Stomach (tissue), 9 donors: Measurements from ENCODE around the gene KPNA1. TPM values are rescaled to one million over a fixed set of nuclear protein-coding genes. Genes with fewer than 3 reads are reported as not detected.

Experiments
- DNase-seq, 2 donors: peaks; one replicate each; pipeline versions ENCODE4 v3.0.0 to v3.0.0-alpha.2; 2013 to 2019
- H3K27ac ChIP-seq, 5 donors: fragments of 200-600 bp in 4 of 5; sonication (generic) in 4 of 5; one replicate each; pipeline ENCODE4 v1.5.1; 2013 to 2019; ENCODE audit warnings: mild to moderate bottlenecking in 1 of 5, moderate library complexity in 1 of 5
- H3K27me3 ChIP-seq, 3 donors: fragments of 200-600 bp; sonication (generic); one replicate each; pipeline ENCODE4 v1.5.1; 2017 to 2019; ENCODE audit warnings: mixed run types in 1 of 3
- H3K36me3 ChIP-seq, 4 donors: fragments of 200-600 bp; sonication (generic); 1 replicate in 3 of 4; 2 replicates in 1 of 4; pipeline ENCODE4 v1.5.1; 2016 to 2019
- H3K4me1 ChIP-seq, 4 donors: fragments of 200-600 bp; sonication (generic); one replicate each; pipeline ENCODE4 v1.5.1; 2016 to 2019
- H3K4me3 ChIP-seq, 4 donors: fragments of 200-600 bp; sonication (generic) in 3 of 4; one replicate each; pipeline ENCODE4 v1.5.1; 2016 to 2019; ENCODE audit warnings: mild to moderate bottlenecking in 1 of 4
- H3K9me3 ChIP-seq, 4 donors: fragments of 200-600 bp; sonication (generic); one replicate each; pipeline ENCODE4 v1.5.1; 2016 to 2019
- EP300 ChIP-seq: sonication (generic); formaldehyde crosslinking; IDR thresholded peaks from one replicate; pipeline ENCODE4 v1.6.1; 2017; ENCODE audit warnings: antibody characterized with exemption
- POLR2A ChIP-seq, 4 donors: fragments of 450-650 bp; IDR thresholded peaks; one replicate each; pipeline ENCODE4 v1.6.1; 2016; ENCODE audit warnings: antibody characterized with exemption in 4 of 4, control low read depth in 2 of 4, mild to moderate bottlenecking in 1 of 4, moderate library complexity in 1 of 4
- POLR2AphosphoS5 ChIP-seq, 3 donors: sonication (generic); formaldehyde crosslinking; IDR thresholded peaks; one replicate each; pipeline ENCODE4 v1.6.1; 2016; ENCODE audit warnings: antibody characterized with exemption in 3 of 3
- WGBS, 5 donors: extraction: QIAGEN DNeasy Blood & Tissue Kit in 3 of 5; methylation state at CpG; one replicate each; pipeline versions ENCODE4 v1.1.5 to v1.1.7; 2013 to 2018; 5-methylcytosine and 5-hydroxymethylcytosine counted together
- intact Hi-C: fragments of 100-400 bp; cut with DNase I; formaldehyde crosslinking; loops from one replicate; pipeline ENCODE4 v1.15.1; 2023; ENCODE audit warnings: low total_unique reads
- polyA plus RNA-seq, 3 donors: library from polyadenylated mRNA; stranded (reverse); fragments of 200-250 nt; gene quantifications; one replicate each; pipeline ENCODE4 v1.2.3, GENCODE V29; 2013
- total RNA-seq, 5 donors: library from RNA; depleted of rRNA; stranded (reverse); fragments of >200 nt; gene quantifications; one replicate each; pipeline versions ENCODE4 v1.1.0 to v1.2.3, GENCODE V29; 2014 to 2016
- TF ChIP-seq, protein P1 (sequence below), 7 experiments: fragments of 450-650 bp in 4 of 7; fragments of 200-600 bp in 3 of 7; sonication (generic) in 3 of 7; IDR thresholded peaks; one replicate each; pipeline ENCODE4 v1.5.1; 2016 to 2019; ENCODE audit warnings: antibody characterized with exemption in 7 of 7, control low read depth in 2 of 7, mild to moderate bottlenecking in 1 of 7
- donor health status: healthy with polysubstance abuse.
- donor health status: Bipolar disorder and iron deficiency.
- donor health status: healthy.

The KPNA1 gene
- total and polyA plus RNA-seq, 8 donors = 6.7 to 88.4 (median 32.0) TPM

DNA sequence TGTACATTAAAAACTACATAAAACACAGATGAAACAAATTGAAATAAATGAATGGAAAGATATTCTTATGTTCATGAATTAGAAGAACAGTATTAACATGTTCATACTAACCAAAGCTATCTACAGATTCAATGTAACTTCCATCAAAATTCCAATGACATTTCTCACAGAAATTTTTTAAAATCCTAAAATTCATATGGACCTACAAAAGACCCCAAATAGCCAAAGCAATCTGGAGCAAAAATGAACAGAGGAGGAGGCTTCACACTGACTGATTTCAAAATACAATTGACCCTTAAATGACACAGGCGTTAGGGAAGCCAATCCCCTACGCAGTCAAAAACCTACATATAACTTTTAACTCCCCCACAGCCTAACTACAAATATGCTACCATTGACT lies 39.4 kb downstream of the KPNA1 start:
- H3K27me3 ChIP-seq = no peaks in the 10 kb centered on the region
- intact Hi-C loops = no loop called here
- 84 to 97% (median 95%) methylated on average over 2 of the region's 2 CpGs for WGBS, 5 donors
- H3K27ac ChIP-seq = no peak overlapping the region
- no peaks in the 10 kb centered on the region for H3K36me3 ChIP-seq
- DNase-seq = no peak
- TF ChIP-seq, protein P1, sequence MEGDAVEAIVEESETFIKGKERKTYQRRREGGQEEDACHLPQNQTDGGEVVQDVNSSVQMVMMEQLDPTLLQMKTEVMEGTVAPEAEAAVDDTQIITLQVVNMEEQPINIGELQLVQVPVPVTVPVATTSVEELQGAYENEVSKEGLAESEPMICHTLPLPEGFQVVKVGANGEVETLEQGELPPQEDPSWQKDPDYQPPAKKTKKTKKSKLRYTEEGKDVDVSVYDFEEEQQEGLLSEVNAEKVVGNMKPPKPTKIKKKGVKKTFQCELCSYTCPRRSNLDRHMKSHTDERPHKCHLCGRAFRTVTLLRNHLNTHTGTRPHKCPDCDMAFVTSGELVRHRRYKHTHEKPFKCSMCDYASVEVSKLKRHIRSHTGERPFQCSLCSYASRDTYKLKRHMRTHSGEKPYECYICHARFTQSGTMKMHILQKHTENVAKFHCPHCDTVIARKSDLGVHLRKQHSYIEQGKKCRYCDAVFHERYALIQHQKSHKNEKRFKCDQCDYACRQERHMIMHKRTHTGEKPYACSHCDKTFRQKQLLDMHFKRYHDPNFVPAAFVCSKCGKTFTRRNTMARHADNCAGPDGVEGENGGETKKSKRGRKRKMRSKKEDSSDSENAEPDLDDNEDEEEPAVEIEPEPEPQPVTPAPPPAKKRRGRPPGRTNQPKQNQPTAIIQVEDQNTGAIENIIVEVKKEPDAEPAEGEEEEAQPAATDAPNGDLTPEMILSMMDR (IDR thresholded peaks at IDR 0.05) = no peak
- TF ChIP-seq POLR2AphosphoS5 (IDR thresholded peaks at IDR 0.05) = no peak
- TF ChIP-seq POLR2A (IDR thresholded peaks at IDR 0.05) = no peak
- no peak for TF ChIP-seq EP300
- H3K9me3 ChIP-seq = no peaks in the 10 kb centered on the region
- H3K4me3 ChIP-seq = no peak overlapping the region
- H3K4me1 ChIP-seq = peaks cover 0 to 32% (median 11%) of the 10 kb centered on the region in 4 donors

GRCh38 chr3:122469659-122470058 lies 45.1 kb downstream of the KPNA1 start:
- TF ChIP-seq, protein P1 (IDR thresholded peaks at IDR 0.05) = no peak
- TF ChIP-seq EP300 = no peak
- TF ChIP-seq POLR2AphosphoS5 (IDR thresholded peaks at IDR 0.05) = no peak
- no peak for TF ChIP-seq POLR2A (IDR thresholded peaks at IDR 0.05)
- intact Hi-C loops = no loop called here
- Histone ChIP-seq H3K27me3 (no peaks in the 10 kb centered on the region), H3K4me3 (no peak overlapping the region), H3K36me3 (peaks cover 0 to 26% (median 20%) of the 10 kb centered on the region in 4 donors), H3K4me1 (peaks cover 0 to 51% (median 18%) of the 10 kb centered on the region in 4 donors), H3K27ac (no peak overlapping the region), H3K9me3 (no peaks in the 10 kb centered on the region)
- DNase-seq = no peak
- 34 to 53% (median 48%) methylated on average over 1 of the region's 1 CpG for WGBS, 5 donors

DNA sequence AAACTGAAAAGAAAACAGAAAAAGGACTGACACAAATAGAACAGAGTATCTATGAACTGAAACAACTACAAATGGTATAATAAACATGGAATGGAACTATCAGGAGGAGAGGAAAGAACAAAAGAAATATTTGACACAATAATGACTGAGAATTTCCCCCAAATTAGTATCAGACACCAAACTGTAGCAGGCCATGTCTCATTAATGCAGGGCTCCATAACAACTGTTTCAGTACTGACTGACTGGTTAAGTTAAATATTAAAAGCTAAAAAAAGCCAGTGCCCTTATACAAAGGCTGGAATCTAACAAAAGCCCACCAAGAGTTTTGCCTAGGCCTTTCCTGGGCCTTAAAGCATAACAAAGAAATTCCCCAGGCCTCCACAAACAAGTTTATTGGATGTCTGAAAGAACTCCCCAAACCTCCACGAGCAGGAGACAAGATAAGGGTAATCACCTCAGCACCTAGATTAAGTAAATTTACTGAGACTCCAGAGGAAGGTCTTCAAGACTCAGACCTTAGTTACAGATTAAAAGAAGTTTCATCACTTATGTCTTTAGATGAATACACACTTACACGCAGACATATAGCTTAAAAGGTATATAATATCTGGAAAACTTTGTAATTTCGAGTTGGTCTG lies 45.7 kb downstream of the KPNA1 start:
- DNase-seq = no peak
- H3K27me3 ChIP-seq = no peaks in the 10 kb centered on the region
- peaks cover 0 to 28% (median 24%) of the 10 kb centered on the region in 4 donors for H3K36me3 ChIP-seq
- H3K9me3 ChIP-seq = no peaks in the 10 kb centered on the region
- peaks cover 0 to 51% (median 18%) of the 10 kb centered on the region in 4 donors for H3K4me1 ChIP-seq
- 51 to 78% (median 62%) methylated on average over 3 of the region's 3 CpGs for WGBS, 5 donors
- intact Hi-C loops = no loop called here
- H3K4me3 ChIP-seq = no peak overlapping the region
- H3K27ac ChIP-seq = no peak overlapping the region
- no peak for TF ChIP-seq POLR2A (IDR thresholded peaks at IDR 0.05)
- no peak for TF ChIP-seq POLR2AphosphoS5 (IDR thresholded peaks at IDR 0.05)

GRCh38 chr3:122466701-122467240 lies 48.0 kb downstream of the KPNA1 start:
- Histone ChIP-seq H3K9me3 (no peaks in the 10 kb centered on the region), H3K4me3 (no peak overlapping the region), H3K36me3 (peaks cover 5 to 51% (median 46%) of the 10 kb centered on the region in 4 donors), H3K27me3 (no peaks in the 10 kb centered on the region), H3K4me1 (peaks cover 0 to 36% (median 13%) of the 10 kb centered on the region in 4 donors), H3K27ac (no peak overlapping the region)
- TF ChIP-seq POLR2AphosphoS5 (IDR thresholded peaks at IDR 0.05) = no peak
- TF ChIP-seq POLR2A (IDR thresholded peaks at IDR 0.05) = no peak
- TF ChIP-seq EP300 = no peak
- TF ChIP-seq, protein P1 (IDR thresholded peaks at IDR 0.05) = no peak
- 97 to 100% (median 99%) methylated on average over 3 of the region's 3 CpGs for WGBS, 5 donors
- no peak for DNase-seq
- intact Hi-C loops = no loop called here

DNA sequence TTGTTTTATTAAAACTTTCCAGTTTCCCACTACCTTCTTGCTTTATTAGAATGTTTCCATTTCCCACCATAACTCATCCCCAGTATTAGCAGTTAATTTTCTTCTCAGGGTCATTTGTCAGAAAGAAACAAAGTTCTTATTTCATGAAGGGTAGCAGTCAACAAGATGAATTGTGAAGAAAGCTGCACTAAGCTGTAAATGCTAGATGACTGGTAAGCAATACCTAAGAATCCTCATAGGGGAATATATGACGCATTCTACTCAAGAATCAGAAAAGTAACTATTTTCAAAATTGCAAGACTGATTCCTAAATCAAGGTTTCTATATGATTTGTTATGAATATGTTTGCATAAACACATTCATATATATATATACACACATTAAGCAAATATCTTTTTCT lies 50.1 kb downstream of the KPNA1 start:
- no peak overlapping the region for H3K4me3 ChIP-seq
- peaks cover 5 to 70% (median 61%) of the 10 kb centered on the region in 4 donors for H3K36me3 ChIP-seq
- no peak for DNase-seq
- no peak overlapping the region for H3K27ac ChIP-seq
- 96 to 100% (median 97%) methylated on average over 1 of the region's 1 CpG for WGBS, 5 donors
- intact Hi-C loops = no loop called here
- TF ChIP-seq POLR2A (IDR thresholded peaks at IDR 0.05) (no peak), EP300 (no peak), POLR2AphosphoS5 (IDR thresholded peaks at IDR 0.05) (no peak)
- TF ChIP-seq, protein P1 (IDR thresholded peaks at IDR 0.05) = no peak
- H3K27me3 ChIP-seq = no peaks in the 10 kb centered on the region
- H3K9me3 ChIP-seq = no peaks in the 10 kb centered on the region
- peaks cover 0 to 29% (median 10%) of the 10 kb centered on the region in 4 donors for H3K4me1 ChIP-seq
